GM13976 (cell line): ENCODE measurements around the gene UQCRHL.

Experiments used
- DNase-seq: peaks from one replicate; pipeline ENCODE4 v3.0.0; 2012; ENCODE audit warnings: low spot score
- CTCF ChIP-seq: IDR thresholded peaks from 2 replicates; pipeline ENCODE4 v1.5.1; 2012; ENCODE audit warnings: borderline replicate concordance, mild to moderate bottlenecking; ENCODE audit not compliant: insufficient read depth; ENCODE audit errors: extremely low read depth, missing control alignments, control extremely low read depth
- in situ Hi-C: fragments of 300-500 bp; cut with MboI; formaldehyde crosslinking; loops from one replicate; pipeline ENCODE4 v1.12.0; 2022; ENCODE audit warnings: low sequenced_read_pairs, mixed read lengths, inconsistent platforms; ENCODE audit not compliant: unreplicated experiment

Gene UQCRHL

GRCh38 chr1:15826810-15827507 is 19.5 kb upstream of the UQCRHL start:
- DNase-seq = no peak
- TF ChIP-seq CTCF = no peak
- in situ Hi-C loops = no loop called here

GRCh38 chr1:15825800-15826199 is 18.4 kb upstream of the UQCRHL start:
- in situ Hi-C loops = no loop called here
- no peak for DNase-seq
- TF ChIP-seq CTCF = no peak

GRCh38 chr1:15820478-15820877 is 13.0 kb upstream of the UQCRHL start:
- TF ChIP-seq CTCF = no peak
- in situ Hi-C loops = loop anchor here (25.0 kb wide), 1 partner anchor 167 kb away; the partner anchor contains the start of gene ZBTB17
- no peak for DNase-seq

DNA sequence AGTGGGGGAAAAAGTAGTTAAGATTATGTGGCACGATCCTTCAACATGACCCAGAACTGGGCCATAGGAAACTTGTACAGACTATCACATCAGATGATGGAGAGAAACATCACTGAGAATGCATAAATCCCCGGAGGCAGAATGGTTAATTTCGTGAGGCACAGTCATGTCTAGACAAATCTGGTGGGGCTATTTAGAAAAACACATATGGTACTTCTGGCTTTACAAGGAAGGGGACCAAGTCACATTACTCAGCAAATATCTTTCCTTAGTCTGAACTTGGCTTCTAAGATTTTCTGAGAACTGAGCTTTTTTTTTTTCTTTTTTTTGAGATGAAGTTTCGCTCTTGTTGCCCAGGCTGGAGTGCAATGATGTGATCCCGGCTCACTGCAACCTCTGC is 9.2 kb upstream of the UQCRHL start:
- no peak for TF ChIP-seq CTCF
- in situ Hi-C loops = loop anchor here (25.0 kb wide), 1 partner anchor 171 kb away; the partner anchor contains the start of gene ZBTB17
- DNase-seq = no peak

GRCh38 chr1:15810073-15810472 is 2.6 kb upstream of the UQCRHL start:
- in situ Hi-C loops = loop anchor here (25.0 kb wide), 1 partner anchor 177 kb away; the partner anchor contains the start of gene ZBTB17
- no peak for TF ChIP-seq CTCF
- no peak for DNase-seq

- no peak for DNase-seq
- in situ Hi-C loops = loop anchor here (25.0 kb wide), 1 partner anchor 178 kb away; the partner anchor contains the start of gene ZBTB17
Measured at GRCh38 chr1:15808955-15809354, 1.5 kb upstream of the UQCRHL start.

More at GRCh38 chr1:15808955-15809354, 1.5 kb upstream of the UQCRHL start:
- no peak for TF ChIP-seq CTCF
